GM19467 (cell line): Measurements from ENCODE around the gene PPP1R7.
"Not testable (repeated sequence)": the region's sequence is repeated elsewhere in the genome, so short reads cannot be mapped to it uniquely, and the experiment has no call there.

Experiments
- ATAC-seq: cut with Tn5 transposase; IDR thresholded peaks from one replicate; pipeline ENCODE4 v1.9.1; 2021; ENCODE audit warnings: mild to moderate bottlenecking, moderate library complexity; ENCODE audit not compliant: unreplicated experiment

Gene PPP1R7

DNA sequence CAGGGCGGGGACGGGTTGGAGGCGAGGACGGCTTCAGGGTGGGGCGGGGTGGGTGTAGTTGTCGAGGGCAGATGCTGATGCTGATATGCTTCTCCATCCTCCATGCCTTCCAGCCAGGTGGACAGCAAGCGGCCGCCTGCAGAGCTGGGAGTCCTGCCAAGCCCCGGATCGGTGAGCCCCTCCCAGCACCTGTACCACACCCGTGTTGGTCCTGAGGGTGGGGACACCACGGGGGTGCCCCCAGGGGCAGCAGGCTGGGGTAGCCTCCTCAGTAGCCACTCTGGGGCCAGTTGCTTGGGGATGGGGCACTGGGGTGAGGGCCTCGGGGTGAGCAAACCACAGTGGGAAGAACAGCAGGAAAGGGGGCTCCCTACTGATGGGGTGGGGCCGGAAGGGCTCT lies 40.8 kb downstream of the PPP1R7 start:
- ATAC-seq = no peak

DNA sequence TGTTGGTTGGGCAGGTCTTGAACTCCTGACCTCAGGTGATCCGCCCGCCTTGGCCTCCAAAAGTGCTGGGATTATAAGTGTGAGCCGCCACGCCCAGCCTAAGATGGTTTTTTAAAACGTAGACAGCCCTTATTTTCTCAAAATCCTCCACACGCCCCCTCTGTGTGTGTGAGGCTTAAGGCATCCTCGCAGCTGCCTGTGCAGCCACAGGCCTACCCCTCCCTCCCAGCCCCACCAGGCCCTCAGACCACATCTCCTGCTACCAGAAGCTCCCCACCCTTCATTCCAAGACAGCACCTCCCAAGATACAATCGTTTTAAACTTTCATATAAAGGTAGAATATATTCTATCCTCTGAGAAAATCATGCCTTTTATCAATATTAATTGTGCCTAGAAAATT lies 43.0 kb downstream of the PPP1R7 start:
- ATAC-seq = no peak

DNA sequence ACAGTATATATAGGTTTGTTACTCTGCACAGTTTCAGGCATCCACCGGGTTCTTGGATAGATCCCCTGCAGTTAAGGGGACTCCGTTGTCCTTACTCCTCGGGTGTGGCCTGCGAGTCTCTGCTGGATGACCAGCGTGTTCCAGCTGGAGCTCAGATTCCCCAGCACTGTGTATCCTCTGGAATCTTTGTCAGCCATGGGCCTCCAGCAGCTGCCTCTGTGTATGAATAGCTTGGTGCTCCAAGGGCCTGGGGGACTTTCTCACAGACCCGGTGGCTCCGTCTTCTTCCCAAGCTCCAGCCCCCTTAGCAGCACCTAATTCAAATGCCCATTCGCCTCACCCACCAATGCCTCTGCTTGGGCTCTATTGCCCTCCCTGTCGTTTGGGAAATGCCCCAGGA lies 44.5 kb downstream of the PPP1R7 start:
- ATAC-seq = no peak

DNA sequence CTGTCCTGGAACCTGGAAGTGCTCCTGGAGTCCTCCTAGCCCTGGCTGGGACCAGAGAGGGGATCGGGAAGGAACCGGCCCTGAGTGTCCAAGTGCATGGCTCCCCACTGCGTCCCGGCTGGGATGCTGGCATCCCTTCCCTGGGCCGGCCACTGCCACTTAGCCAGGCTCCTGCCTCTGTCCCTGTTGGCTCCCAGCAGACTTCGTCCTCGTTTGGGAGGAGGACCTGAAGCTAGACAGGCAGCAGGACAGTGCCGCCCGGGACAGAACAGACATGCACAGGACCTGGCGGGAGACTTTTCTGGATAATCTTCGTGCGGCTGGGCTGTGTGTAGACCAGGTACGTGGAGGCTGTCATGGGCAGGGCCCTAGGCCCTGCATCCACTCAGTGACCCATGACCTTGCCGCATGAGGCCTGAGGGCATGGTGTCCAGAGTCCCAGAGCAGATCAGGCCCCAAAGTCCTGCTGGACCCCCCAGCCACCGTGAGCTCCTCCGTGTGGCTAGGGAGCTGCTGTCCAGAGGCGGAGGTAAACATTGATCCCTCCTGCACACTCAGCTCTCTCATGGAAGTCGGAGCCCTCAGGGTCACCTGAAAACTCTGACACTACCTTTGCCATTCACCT lies 45.4 kb downstream of the PPP1R7 start:
- no peak for ATAC-seq

DNA sequence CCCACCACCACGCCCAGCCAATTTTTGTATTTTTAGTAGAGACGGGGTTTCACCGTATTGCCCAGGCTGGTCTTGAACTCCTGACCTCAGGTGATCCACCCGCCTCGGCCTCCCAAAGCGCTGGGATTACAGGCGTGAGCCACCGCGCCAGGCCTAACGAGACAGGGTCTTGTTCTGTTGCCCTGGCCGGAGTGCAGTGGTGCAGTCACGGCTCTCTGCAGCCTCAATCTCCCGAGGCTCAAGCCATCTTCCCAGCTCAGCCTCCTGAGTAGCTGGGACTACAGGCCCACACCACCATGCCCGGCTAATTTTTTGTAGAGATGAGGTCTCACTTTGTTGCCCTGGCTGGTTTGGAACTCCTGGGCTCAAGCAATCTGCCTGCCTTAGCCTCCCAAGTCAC lies 47.0 kb downstream of the PPP1R7 start:
- not testable (repeated sequence) for ATAC-seq

DNA sequence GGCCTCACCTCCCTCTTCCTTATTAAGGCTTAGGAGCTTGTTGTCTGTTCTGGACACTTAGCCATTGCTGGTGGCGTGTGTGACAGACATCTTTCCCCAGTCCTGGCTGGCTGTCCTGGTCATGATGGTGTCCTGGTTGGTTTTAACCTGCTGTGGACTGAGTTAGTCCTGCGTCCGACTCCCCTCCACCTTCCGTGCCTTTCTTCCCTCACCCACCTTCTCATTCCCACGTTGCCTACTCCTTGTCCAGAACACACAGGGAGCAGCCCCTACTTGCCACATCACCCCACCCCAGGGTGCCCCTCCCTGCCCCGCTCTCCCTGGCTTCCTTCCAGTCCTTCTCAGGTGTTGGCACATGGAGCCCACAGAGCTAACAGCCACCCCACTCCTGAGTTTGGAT lies 47.7 kb downstream of the PPP1R7 start:
- no peak for ATAC-seq

DNA sequence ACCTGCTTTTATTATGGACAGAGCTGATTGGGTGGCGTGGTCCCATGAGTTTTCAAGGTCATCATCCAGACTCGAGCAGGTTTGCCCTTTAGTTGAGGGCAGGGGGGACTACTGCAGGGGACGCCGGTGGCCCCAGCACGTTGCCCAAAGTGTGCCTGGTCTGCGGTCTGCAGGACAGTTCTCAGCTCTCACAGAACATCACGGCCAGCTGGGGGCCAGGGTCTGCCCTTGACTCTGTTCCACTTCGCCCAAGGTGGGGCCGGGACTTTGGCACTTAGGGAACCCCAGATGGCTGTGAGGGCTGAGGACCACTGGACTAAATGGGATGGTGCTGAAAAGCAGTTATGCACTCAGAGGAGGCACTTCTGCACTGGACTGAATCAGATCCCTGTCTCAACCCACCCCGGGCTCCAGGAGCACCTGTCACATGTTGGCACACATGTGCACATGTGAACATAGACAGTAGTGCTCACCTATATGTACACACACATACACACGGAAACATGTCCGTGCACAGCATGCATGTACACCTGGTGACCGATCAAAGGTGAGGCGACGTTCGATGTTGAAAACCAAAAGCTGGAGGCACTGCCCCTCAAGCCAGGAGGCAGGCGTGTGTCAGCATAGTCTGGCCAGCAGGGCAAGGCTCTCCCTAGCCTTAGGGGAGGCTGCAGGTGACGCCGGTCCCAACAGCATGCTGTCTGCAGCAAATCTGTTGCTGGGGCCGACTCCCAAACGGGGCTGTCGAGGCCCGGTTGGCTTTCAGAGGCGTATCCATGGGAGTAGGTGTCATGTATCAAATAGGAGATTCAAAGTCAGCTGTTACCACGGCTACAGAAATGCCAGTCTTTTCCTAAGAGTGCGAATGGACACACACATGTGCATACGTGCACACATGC lies 48.4 kb downstream of the PPP1R7 start:
- ATAC-seq = no peak

DNA sequence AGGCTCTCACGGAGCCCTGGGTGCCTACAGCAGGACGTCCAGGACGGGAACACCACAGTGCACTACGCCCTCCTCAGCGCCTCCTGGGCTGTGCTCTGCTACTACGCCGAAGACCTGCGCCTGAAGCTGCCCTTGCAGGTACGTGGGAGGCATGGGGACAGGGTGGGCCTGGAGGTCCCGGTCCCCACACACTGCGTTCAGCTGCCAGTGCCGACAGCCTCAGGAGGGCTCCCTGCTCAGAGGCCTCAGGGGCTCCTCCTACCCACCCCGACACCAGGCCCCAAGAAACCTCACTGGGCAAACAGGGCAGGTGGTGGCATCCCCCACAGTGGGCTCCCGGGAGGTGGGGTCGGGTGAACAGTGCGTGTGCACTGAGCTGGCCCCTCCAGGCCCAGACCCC lies 49.0 kb downstream of the PPP1R7 start:
- no peak for ATAC-seq

DNA sequence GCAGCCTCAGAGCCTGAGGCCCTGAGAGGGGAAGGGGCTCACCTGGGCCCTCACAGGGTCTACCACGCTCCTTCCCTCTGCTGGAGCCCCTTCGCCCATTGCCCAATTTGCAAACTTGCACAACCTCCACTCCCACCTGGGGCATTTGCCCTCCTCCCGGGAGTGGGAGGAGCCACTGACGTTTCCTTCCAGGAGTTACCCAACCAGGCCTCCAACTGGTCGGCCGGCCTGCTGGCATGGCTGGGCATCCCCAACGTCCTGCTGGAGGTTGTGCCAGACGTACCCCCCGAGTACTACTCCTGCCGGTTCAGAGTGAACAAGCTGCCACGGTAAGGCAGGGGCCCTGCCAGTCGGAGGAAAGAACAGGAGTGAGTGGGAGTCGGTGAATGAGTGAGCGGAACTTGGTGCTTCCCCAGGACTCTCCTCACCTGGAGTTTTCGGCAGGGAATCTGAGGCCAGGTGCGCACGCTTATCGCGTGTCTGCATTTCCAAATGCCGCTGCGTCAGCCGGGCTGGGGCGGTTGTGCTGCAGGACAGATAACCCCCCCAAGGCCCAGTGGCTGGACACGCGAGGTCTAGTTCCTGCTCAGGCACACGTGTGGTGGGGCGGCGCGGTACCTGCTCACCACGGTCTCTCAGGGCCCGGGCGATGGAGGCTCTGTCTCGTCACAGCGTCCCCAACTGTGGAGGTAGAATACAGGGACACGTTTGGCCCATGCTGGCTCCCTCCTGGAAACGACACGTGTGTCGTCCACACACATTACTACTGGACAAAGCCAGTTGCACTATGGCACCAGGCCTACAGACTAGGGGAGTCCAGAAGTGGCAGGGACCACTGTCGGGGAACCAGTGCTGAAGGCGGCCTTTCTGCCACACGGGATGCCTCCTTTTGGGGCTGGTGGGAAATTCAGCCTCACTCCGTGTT lies 49.9 kb downstream of the PPP1R7 start:
- no peak for ATAC-seq

DNA sequence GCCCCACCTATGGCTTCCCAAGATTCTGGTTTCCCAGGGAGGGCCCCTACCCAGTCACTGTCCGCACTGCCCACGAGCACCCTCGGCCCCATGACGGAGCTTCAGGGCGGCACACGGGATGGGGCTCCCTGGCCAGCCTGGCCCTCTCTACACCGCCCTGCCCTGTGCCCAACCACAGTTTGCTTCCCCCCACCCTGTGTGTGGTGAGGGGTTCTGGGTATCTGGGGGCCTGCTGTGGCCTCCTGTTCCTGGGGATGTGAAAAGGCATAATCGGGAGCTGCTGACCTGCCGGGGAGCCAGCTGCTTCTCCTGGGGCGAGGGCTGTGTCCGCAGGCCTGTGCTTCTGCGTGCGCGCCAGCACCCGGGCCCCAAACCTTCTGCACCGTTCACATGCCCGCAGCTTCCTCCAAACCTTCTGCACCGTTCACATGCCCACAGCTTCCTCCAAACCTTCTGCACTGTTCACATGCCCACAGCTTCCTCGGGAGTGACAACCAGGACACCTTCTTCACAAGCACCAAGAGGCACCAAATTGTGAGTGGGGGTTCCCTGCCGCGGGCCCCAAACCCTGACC lies 50.6 kb downstream of the PPP1R7 start:
- no peak for ATAC-seq

DNA sequence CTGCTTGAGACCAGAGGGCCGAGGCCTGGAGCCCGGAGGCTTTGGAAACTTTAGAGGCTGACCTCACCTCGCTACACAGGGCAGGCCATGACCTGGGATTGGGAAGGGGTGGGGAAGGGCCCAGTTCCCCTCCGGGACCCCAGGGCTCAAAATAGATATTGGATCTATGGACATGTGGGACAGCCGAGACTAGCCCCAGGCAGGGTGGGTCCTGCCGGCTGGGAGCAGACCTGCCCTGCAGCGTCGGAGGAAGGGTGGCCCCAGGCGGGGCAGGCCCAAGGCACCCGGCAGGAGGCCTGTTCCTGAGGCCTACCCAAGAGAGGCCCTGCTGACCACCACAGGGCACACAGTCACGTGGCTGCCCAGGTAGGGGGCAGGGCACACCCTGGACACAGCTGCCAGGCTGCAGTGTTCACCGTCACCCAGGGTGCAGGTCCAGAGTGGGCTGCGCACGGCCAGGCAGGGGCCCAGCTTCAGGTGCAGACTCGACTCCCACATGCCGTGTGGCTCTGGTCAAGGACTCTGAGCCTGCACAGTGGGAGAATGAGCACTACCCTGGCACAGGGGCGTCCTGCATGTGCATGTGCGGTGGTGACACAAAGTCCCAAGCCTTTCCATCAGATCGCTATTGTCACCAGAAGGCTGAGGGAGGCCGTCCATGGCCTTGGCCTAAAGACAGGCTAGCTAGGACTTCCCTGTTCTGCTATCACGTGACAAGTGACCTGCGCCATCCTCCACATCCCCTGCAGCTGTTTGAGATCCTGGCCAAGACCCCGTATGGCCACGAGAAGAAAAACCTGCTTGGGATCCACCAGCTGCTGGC lies 51.4 kb downstream of the PPP1R7 start:
- no peak for ATAC-seq

DNA sequence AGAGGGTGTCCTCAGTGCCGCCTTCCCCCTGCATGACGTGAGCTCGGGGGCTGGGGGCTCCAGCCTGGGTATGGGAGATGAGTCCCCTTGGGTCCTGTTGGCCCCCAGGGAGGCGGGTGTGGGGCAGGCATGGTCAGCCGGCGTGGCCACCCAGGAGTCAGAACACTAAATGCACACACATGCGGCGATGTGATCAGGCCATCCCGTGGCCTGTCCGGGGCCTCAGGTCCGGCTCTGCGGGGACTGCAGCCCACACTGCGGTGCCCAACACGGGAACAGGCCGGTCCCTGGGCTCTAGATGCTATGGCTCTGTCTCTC lies 52.0 kb downstream of the PPP1R7 start:
- ATAC-seq = no peak

DNA sequence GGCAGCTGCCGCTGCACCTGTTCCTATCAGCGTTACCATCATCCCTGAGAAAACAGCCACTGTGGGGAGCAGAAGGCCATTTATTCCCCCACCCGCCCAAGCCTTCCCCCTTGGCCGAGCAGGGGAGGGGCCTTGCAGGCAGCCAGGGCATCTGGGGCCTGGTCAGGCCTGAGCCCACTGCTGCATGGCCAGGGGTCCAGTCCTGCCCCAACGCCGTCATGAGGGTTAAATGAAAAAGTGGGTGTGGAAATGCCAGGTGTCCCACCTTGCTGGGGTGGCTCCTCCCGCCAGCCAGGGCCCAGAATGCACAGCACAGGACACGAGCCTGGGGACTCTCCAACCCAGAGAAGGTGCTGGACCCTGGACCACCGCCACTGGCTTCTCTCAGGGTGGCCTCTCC lies 52.4 kb downstream of the PPP1R7 start:
- no peak for ATAC-seq

DNA sequence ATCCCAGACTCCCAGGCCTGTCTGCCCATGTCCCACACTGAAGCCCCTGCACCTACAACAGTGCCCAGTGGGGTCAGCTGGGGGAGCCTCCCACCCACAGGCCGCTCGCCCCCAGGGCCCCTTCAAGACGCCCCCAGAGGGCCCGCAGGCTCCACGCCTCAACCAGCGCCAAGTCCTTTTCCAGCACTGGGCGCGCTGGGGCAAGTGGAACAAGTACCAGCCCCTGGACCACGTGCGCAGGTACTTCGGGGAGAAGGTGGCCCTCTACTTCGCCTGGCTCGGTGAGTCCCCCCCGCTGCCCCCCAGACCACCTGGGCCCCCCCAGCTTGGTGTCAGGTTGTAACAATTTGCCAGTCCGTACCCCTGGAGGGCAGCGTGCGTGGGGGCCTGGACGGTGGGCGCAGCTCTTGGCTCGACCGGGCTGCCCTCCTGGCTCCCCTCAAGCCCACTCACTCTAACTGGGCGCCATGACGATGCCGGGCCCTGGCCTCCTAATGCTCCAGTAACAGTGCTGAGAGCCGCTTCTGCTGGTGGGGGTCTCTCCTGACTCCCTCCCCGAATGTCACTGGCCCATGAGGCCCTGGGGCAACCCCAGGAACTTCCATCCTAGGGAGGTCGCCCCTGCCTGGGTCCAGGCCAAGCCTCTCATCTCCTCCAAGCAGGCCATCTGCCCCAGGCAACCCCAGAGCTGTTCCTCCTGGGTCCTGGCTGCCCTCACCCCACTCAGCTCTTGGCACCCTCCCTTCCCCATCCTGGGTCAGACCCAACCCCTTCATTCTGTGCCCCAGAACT lies 53.1 kb downstream of the PPP1R7 start:
- ATAC-seq = no peak

DNA sequence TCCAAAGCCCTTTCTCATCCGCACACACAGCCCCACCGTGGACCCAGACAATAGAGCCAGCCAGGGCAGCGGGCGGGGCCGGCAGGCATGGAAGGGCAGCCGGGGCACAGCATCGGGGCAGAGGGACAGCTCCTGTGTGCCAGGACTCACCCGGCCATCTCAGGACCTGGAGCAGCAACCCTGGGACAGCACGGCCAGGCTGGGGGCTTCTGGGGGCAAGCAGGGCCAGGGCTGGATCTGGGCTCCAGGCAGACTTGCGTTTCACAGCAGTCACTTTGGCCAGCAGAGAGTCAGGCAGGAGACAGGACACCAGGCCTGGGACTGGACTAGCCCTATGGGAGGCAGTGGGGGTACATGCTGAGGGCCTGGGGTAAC lies 53.7 kb downstream of the PPP1R7 start:
- ATAC-seq = no peak

DNA sequence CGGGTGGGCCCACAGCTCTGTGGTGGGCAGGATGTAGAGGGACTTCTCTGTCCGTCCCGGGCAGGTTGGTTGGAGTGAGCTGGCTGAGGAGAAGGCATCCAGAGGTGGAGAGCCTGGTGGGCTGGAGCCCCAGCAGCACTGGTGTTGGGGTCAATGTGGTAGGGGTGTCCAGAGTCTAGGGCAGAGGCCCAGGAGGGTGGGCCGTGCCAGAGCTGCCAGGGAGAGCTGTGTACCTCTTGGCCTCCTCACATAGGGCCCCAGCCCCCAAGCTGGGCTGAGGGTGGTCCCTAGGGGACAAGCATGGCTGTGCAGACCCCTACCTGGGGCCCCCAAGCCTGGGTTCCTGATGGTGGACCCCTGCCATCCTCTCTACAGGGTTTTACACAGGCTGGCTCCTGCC lies 54.2 kb downstream of the PPP1R7 start:
- no peak for ATAC-seq

DNA sequence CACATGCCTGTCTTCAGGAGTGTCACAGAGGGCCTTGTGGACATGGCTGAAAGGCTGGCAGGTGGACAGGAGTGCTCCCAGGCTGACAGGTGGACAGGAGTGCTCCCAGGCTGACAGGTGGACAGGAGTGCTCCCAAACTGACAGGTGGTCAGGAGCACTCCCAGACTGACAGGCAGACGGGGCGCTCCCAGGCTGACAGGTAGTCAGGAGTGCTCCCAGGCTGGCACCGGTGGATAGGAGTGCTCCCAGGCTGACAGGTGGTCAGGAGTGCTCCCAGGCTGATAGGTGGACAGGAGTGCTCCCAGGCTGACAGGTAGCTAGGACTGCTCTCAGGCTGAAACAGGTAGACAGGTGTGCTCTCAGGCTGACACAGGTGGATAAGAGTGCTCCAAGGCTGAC lies 54.8 kb downstream of the PPP1R7 start:
- no peak for ATAC-seq

DNA sequence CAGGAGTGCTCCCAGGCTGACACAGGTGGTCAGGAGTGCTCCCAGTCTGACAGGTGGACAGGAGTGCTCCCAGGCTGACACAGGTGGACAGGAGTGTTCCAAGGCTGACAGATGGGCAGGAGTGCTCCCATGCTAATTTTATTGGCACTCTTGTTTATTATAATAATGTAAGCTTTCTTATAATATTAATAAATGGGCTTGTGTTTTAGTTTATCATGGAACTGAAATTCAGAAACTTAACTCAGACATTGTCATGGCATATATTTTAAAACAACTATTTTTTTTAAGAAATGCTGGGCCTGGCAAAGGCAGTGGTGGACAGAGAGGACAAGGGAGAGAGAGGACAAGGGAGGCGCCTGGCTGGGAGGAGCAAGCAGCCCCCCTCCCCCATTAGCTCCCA lies 56.9 kb downstream of the PPP1R7 start:
- no peak for ATAC-seq

DNA sequence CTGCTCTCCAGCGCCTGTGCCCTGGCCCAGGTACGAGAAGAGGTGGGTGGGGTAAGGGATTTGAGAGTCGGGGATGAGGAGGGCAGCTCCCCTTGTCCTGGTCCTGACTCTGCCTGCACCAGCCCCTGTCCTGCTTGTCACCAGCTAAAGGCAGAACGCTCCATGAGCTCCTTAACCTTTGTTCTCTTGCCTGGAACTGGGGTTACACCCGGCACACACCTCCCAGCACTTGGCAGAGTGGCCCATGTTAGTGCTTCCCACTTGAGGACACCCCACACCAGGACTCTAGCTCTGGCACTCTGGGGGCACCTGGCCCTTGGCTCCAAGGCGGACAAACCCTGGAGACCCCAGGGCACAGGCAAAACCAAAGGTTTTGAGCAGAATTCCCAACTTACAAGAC lies 57.4 kb downstream of the PPP1R7 start:
- no peak for ATAC-seq

DNA sequence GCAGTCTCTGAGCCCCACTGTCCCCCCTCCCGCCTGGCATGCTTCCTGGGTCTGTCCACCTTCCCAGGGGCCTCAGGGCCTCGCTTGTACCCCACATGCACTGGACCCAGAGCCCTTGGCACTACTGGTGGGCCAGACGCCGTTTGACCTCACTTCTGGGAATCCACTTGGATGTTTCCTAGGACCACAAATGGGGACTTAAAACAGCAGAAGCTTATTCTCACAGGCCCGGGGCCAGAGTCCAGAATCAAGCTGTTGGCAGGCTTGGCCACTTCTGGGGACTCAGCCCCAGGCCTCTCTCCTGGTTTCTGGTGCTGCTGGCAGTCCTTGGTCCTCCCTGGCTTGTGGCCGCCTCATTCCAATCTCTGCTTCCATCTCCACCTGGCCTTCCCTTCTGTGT lies 57.8 kb downstream of the PPP1R7 start:
- no peak for ATAC-seq
